Measurements from ENCODE around the gene PDZD8.

The PDZD8 gene

GRCh38 chr10:117277675-117278074 lies 97.6 kb downstream of the PDZD8 start:
- no peak for DNase-seq

- no peak for DNase-seq
Measured at GRCh38 chr10:117275121-117275520, 100.1 kb downstream of the PDZD8 start.

- no peak for DNase-seq
Measured at GRCh38 chr10:117274509-117274908, 100.7 kb downstream of the PDZD8 start.

GRCh38 chr10:117273980-117274379 lies 101.3 kb downstream of the PDZD8 start:
- DNase-seq: no peak

GRCh38 chr10:117272195-117273076 lies 102.8 kb downstream of the PDZD8 start:
- no peak for DNase-seq

GRCh38 chr10:117271427-117271826 lies 103.8 kb downstream of the PDZD8 start:
- DNase-seq: no peak

- DNase-seq: no peak
Measured at GRCh38 chr10:117268907-117269306, 106.3 kb downstream of the PDZD8 start.

- DNase-seq: no peak
Measured at GRCh38 chr10:117268258-117268657, 107.0 kb downstream of the PDZD8 start.

- no peak for DNase-seq
Measured at GRCh38 chr10:117266812-117267211, 108.4 kb downstream of the PDZD8 start.

GRCh38 chr10:117266400-117266799 lies 108.8 kb downstream of the PDZD8 start:
- DNase-seq: no peak

GRCh38 chr10:117264782-117265181 lies 110.5 kb downstream of the PDZD8 start:
- no peak for DNase-seq

- no peak for DNase-seq
Measured at GRCh38 chr10:117262903-117263293, 112.3 kb downstream of the PDZD8 start.

GRCh38 chr10:117262291-117262902 lies 112.8 kb downstream of the PDZD8 start:
- DNase-seq: no peak

GRCh38 chr10:117261501-117261900 lies 113.7 kb downstream of the PDZD8 start:
- no peak for DNase-seq

- DNase-seq: no peak
Measured at GRCh38 chr10:117260084-117260483, 115.2 kb downstream of the PDZD8 start.

- DNase-seq: no peak
Measured at GRCh38 chr10:117259279-117259678, 116.0 kb downstream of the PDZD8 start.

- DNase-seq: no peak
Measured at GRCh38 chr10:117257721-117258120, 117.5 kb downstream of the PDZD8 start.

GRCh38 chr10:117256910-117257309 lies 118.3 kb downstream of the PDZD8 start:
- no peak for DNase-seq

GRCh38 chr10:117255835-117256460 lies 119.3 kb downstream of the PDZD8 start:
- DNase-seq: no peak

- DNase-seq: no peak
Measured at GRCh38 chr10:117254774-117255735, 120.2 kb downstream of the PDZD8 start.

GRCh38 chr10:117254338-117254737 lies 120.9 kb downstream of the PDZD8 start:
- no peak for DNase-seq

- no peak for DNase-seq
Measured at GRCh38 chr10:117253908-117254307, 121.3 kb downstream of the PDZD8 start.

GRCh38 chr10:117250411-117250810 lies 124.8 kb downstream of the PDZD8 start:
- DNase-seq: no peak
